HG03439 (cell line): ENCODE measurements around the gene PLXNB1.
"Not testable (repeated sequence)": the region's sequence is repeated elsewhere in the genome, so short reads cannot be mapped to it uniquely, and the experiment has no call there.

ENCODE experiments used
- ATAC-seq: cut with Tn5 transposase; IDR thresholded peaks from one replicate; pipeline ENCODE4 v1.9.1; 2021; ENCODE audit warnings: mild to moderate bottlenecking, moderate library complexity; ENCODE audit not compliant: unreplicated experiment

PLXNB1 gene, protein sequence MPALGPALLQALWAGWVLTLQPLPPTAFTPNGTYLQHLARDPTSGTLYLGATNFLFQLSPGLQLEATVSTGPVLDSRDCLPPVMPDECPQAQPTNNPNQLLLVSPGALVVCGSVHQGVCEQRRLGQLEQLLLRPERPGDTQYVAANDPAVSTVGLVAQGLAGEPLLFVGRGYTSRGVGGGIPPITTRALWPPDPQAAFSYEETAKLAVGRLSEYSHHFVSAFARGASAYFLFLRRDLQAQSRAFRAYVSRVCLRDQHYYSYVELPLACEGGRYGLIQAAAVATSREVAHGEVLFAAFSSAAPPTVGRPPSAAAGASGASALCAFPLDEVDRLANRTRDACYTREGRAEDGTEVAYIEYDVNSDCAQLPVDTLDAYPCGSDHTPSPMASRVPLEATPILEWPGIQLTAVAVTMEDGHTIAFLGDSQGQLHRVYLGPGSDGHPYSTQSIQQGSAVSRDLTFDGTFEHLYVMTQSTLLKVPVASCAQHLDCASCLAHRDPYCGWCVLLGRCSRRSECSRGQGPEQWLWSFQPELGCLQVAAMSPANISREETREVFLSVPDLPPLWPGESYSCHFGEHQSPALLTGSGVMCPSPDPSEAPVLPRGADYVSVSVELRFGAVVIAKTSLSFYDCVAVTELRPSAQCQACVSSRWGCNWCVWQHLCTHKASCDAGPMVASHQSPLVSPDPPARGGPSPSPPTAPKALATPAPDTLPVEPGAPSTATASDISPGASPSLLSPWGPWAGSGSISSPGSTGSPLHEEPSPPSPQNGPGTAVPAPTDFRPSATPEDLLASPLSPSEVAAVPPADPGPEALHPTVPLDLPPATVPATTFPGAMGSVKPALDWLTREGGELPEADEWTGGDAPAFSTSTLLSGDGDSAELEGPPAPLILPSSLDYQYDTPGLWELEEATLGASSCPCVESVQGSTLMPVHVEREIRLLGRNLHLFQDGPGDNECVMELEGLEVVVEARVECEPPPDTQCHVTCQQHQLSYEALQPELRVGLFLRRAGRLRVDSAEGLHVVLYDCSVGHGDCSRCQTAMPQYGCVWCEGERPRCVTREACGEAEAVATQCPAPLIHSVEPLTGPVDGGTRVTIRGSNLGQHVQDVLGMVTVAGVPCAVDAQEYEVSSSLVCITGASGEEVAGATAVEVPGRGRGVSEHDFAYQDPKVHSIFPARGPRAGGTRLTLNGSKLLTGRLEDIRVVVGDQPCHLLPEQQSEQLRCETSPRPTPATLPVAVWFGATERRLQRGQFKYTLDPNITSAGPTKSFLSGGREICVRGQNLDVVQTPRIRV (N-terminal part only)

DNA sequence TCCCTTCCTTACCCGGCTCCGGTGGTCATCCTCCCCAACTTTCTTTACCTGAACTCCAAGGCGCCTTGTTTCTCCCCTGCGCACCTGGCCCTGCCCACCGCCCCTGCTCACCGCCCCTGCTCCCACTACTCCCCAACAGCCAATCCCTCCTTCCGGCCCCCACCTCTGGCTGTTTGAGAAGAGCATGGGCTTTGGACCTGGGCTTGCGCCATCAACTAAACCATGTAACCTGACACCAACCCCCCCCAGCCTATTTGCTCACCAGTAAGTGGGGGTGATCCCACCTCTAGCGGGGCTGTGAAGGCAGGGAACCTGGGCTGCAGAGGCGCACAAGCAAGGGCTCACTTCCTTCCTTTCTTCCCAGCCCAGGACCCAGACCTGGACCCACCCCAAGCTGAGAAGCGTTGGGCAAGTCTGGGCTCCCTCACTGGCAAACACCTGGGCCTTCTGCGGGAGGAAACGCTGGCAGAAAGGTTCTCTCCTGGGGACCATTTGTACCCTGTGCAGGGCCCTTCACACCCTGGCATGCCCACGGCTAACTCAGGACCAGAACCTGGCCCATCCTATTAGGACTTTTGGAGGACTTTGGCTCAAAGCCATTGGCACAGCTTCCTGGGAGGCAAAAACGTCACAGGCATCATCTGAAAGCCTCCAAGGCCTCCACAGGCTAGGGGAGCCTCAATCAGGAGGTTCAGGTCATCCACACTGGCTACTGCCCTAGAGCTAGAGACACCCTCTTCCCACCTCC, at the start of gene PLXNB1:
Gene PLXNB1 (minus strand): TSS at position 127 of the 748 bp plus-strand sequence. CDS start 5,475 bp downstream, outside the sequence.
- ATAC-seq: no peak

- no peak for ATAC-seq
Observed at GRCh38 chr3:48478626-48479555, 49.0 kb upstream of the PLXNB1 start.

GRCh38 chr3:48477959-48478520, 48.2 kb upstream of the PLXNB1 start:
- no peak for ATAC-seq

GRCh38 chr3:48476426-48477053, 46.7 kb upstream of the PLXNB1 start:
- ATAC-seq: no peak

GRCh38 chr3:48475188-48475587, 45.3 kb upstream of the PLXNB1 start:
- no peak for ATAC-seq

- no peak for ATAC-seq
Observed at GRCh38 chr3:48474619-48475018, 44.7 kb upstream of the PLXNB1 start.

- ATAC-seq: not testable (repeated sequence)
Observed at GRCh38 chr3:48474031-48474430, 44.1 kb upstream of the PLXNB1 start.

GRCh38 chr3:48473617-48473952, 43.7 kb upstream of the PLXNB1 start:
- ATAC-seq: no peak

- peak; percentile 79 for ATAC-seq
Observed at GRCh38 chr3:48472923-48473616, 43.2 kb upstream of the PLXNB1 start.

- ATAC-seq: no peak
Observed at GRCh38 chr3:48472673-48472922, 42.7 kb upstream of the PLXNB1 start.

DNA sequence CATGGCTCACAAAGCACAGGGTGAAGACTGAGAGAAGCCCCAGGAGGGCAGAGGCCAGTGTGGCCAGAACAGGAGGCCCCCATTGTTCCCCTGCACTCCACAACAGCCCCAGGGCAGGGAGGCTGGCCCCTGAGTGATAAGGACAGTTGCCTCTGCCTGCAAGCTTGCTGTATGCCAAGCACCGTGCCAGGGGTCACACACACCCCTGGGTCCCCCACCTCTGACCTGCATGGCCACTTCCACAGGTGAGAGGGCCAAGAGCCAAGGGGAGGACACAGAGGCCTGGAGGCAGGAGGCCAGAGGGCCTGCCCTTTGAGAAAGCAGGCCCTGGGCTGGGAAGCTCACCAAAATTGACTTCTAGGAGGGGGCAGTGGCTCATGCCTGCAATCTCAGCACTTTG, 40.4 kb upstream of the PLXNB1 start:
- no peak for ATAC-seq

DNA sequence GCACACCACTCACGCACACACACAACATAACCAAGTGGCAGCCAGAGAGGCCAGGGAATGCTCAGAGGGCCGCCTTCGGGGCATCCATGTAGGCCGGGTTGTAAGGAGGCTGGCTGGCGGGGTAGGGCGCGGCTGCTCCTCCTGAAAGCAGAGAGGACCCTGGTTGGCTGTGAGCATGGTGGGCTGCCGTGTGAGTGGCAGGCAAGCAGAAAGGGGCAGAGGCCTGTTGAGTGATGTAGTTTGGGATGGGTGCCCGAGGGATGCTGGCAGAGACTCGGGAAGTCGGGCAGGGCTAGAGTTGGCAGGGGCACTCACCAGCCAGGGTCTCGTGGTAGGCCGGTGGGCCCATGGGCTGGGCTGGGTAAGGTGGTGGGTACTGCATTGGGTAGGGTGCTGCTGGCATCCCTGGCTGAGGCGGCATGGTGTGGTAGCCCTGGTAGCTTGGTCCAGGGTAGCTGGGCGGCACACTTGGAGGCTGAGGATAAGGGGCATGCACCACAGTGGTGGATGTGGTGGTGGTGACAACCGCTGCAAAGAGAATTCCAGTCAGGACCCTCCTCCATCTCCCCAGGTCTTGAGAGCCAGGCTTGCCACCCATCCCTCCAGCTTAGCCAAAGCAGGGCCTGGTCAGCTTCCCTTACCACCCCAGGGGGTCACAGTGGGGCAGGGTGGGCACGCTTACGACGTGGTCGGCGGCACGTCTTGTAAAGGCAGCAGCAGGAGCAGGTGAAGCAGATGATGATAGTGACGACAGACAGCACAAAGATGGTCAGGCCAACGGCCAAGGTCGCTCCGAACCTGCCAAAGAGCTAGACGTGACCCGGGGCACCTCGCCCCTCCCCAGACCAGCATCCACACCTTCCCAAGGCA, 39.4 kb upstream of the PLXNB1 start:
- no peak for ATAC-seq

- ATAC-seq: no peak
Observed at GRCh38 chr3:48468329-48468731, 38.4 kb upstream of the PLXNB1 start.

- no peak for ATAC-seq
Observed at GRCh38 chr3:48467473-48468267, 37.8 kb upstream of the PLXNB1 start.

- no peak for ATAC-seq
Observed at GRCh38 chr3:48467110-48467454, 37.2 kb upstream of the PLXNB1 start.

DNA sequence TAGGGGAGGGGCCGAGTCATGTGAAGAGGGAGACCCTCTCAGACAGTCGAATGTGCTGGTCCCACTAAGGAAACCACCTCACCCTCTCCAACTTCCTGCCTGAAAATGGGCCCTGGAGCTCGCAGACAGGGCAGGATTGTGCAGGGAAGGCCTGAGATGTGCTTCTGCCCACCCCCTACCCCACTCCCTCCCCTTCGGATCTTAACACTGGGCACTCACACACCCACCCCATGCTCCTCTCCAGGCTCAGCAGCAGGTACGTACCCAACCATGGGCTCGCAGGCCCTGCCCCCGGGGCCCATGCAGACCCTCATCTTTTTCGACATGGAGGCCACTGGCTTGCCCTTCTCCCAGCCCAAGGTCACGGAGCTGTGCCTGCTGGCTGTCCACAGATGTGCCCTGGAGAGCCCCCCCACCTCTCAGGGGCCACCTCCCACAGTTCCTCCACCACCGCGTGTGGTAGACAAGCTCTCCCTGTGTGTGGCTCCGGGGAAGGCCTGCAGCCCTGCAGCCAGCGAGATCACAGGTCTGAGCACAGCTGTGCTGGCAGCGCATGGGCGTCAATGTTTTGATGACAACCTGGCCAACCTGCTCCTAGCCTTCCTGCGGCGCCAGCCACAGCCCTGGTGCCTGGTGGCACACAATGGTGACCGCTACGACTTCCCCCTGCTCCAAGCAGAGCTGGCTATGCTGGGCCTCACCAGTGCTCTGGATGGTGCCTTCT, 36.7 kb upstream of the PLXNB1 start:
- ATAC-seq: peak; percentile 14
